ENCODE data around the gene KCMF1.
"Not testable (repeated sequence)": the region's sequence is repeated elsewhere in the genome, so short reads cannot be mapped to it uniquely, and the experiment has no call there.

Gene KCMF1

DNA sequence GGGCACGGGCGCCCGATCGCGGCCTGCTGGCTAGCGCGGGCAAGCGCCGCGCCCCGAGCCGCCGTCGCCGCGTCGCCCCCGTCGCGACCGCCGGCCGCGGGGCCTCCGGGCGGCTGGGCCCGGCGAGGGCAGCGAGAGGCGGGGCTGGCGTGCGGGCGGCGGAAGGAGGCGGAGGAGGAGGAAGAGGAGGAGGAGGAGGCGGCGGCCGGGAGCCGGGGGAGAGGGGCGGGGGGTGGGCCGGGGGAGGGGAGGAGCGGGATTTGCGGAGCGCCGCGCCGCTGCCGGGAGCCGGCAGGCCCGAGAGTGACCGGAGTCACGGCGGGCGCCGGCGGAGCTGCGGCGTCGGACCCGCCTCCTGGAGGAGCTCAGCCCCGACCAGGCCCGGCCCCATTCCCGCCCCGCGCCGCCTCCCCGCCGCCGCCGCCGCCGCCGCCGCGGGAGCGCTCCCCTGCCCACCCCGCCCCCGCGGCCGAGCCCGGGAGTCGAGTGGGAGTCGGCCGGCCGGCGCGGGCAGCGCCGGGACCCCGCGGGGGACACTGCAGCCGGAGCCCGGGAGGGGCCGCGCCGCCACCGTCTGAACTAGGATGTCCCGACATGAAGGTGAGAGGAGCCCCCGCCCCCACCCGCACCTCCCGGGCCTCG, at the start of gene KCMF1:
TSS of gene KCMF1 (plus strand) at position 294 of the 642 bp plus-strand sequence. CDS start at position 585, 291 bp downstream.
- no peak for DNase-seq

GRCh38 chr2:84923009-84923408, 48.0 kb upstream of the KCMF1 start:
- no peak for DNase-seq

DNA sequence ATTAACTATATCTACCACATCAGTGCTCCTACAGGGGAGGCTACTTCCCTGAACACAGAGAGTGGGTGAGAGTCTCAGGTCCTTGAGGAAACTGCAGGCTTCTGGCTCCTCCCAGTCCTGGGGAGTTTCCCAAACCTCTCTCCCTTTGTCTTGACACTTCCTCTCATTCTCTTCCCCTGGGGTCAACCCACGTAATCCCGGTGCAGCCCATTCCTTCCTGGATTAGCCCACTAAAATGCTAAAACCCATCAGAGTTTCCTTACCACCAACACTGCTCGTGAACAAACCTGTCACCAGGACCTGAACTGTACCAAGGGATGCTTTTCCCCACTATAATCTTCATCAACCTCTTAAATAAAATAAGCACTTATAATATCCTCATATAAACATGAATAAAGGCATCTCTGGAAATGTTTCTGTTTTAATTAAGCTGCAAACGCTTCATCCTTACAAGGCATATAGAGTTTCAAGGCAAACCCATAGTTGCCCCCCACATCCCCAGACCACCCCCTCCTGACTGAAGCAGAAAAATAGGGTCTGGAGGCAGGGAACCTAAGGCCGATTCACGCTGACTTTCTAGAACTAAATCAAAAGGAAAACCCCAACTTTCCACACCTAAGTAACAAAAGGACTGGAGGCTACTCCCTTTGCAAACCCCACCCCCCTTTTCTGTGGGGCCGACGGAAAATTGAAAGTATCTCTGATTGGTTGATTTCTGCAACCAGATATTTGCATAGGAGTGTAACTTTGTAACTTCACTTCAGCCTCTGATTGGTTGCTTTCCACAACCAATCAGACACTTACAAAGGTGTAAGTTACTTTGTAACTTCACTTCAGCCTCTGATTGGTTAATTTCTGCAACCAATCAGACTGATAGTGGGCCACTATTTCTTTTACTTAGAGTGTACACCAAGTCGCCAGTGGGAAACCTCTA, 46.5 kb upstream of the KCMF1 start:
- DNase-seq = no peak

- no peak for DNase-seq
Measured at GRCh38 chr2:84925336-84925723, 45.6 kb upstream of the KCMF1 start.

DNA sequence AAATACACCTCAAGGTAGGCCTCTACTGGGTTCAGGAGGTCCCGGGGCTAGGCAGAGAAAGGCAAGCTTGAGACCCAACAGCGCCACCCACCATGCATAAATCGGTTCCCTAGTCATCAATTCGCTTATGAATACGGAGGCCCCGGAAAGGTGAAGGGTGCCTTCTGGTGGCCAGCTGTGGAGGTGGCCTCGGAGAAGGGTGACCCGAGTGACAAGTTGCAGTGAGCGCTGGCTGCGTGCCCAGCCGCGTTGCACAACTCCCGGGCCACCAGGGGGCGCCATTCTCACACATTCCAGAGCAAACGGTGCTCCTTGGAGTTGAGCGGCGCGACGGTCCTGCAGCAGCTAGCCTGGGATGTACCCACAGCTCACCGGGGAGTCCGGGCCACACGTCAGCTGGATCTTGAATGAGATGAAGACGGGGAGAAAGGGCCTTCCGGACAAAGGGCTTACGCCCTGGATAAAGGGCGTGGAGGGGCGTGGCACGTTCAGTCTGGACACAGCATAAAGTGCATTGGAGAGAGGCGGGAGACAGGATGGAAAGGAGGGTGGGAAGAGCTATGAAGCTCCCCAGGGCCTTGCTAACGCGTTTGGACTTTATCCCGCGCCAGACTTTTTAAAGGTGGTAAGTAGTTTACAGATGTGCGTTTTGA, 45.1 kb upstream of the KCMF1 start:
- peak; percentile 72 for DNase-seq

DNA sequence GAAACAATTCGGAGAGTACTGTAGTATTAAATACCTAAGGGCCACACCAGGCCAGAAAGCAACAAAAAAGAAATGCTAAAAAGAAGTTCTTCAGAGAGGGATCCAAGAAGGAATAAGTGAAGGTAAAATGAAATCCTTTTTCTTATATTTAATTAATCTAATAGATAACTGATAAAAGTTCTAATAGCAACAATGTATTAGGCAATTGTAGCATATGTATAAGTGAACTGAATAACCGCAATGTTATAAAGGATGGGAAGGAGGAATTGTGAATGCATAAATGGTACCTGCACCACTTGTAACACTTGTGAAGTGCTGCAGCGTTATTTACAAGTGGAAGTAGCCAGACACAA, 43.7 kb upstream of the KCMF1 start:
- no peak for DNase-seq

GRCh38 chr2:84931384-84931821, 39.6 kb upstream of the KCMF1 start:
- DNase-seq = no peak

DNA sequence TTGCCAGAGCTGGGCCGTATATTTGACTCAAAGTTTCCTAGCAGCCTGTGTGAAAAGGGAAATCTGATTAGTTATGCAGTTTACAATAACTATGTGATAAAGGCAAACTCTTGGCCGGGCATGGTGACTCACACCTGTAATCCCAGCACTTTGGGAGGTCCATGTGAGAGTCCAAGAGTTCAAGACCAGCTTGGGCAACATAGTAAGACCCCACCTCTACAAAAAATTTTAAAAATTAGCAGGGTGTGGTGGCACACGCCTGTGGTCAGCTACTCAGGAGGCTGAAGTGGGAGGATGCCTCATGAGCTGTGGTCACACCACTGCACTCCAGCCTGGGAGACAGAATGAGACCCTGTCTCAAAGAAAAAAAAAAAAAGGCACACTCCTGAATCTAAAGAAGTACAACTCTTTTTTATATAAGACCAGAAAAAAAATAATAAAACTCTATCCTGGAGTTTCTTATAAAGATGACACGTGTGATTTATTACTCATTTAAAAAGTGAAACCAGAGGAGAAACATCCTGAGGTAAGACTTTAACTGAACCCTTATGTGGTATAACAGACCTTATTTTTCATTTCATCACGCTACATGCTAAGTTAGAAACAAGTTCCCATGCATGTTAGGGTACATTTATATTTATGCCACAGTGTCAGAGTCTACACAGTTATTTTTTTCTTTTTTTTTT, 32.6 kb upstream of the KCMF1 start:
- DNase-seq = no peak

GRCh38 chr2:84939426-84940087, 31.4 kb upstream of the KCMF1 start:
- no peak for DNase-seq

- no peak for DNase-seq
Measured at GRCh38 chr2:84940088-84940470, 30.9 kb upstream of the KCMF1 start.

DNA sequence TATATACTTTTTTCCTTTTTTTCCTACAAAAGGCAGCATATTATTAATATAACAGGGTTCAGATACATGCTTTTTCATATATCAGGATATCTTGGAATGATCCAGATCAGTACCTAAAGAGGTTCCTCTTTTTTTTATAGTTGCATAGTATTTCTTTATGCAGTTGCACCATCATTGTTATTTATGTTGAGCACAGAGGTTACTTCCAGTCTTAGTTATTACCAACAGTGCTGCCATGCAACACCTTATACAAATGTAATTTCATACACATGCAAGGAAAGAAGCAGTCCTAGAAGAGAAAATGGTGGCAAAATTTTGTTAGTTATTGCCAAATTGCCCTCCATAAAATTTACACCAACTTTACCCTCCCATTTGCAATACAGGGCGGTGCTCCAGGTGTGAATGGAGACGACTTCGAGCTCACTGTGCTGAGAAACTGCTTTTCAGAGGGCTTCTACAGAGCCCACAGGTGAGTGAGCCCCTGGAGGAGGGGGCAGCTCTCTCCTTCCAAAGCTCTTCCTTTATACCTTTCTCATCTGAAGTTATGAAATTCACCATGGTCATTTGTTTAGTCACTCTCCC, 30.0 kb upstream of the KCMF1 start:
- DNase-seq = no peak

GRCh38 chr2:84942166-84942565, 28.8 kb upstream of the KCMF1 start:
- DNase-seq = no peak

DNA sequence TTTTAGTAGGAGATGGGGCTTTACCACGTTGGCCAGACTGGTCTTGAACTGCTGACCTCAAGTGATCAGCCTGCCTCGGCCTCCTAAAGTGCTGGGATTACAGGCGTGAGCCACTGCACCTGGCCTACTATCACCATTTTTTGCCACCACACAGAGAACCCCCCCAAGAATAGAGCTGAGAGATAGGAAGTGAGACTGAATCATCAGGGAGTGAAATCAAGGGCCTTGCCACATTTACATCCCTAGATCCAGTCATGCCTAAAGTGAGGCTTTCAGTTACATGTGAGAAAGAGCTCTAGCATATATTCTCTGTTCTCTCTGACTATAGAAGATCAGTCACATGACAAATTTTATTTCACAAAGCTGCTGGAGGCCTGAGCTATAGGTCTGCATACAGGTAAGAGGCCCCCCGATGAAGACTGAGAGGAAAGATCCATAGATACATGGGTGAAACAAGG, 28.0 kb upstream of the KCMF1 start:
- no peak for DNase-seq

- DNase-seq = no peak
Measured at GRCh38 chr2:84944295-84944909, 26.6 kb upstream of the KCMF1 start.

- not testable (repeated sequence) for DNase-seq
Measured at GRCh38 chr2:84945838-84946203, 25.1 kb upstream of the KCMF1 start.

- no peak for DNase-seq
Measured at GRCh38 chr2:84946204-84947009, 24.6 kb upstream of the KCMF1 start.

GRCh38 chr2:84947010-84947593, 23.9 kb upstream of the KCMF1 start:
- no peak for DNase-seq

DNA sequence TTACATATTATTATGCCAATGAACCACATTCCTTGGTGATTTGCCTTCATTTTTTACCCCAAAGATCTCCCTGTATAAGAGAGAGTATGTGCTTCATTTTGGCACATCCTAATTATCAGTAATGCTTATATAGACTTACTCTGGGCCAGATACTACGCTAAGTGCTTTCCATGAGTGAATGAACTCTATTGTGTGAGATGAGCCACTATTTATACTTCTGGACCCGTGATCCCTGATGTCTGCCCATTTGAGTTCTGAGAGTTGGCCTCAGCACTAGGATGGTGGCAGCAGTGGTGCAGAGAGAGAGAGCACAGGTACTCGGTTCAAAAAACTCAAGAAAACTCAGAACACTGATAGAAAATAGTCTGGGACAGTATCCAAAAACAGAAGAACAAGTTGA, 17.4 kb upstream of the KCMF1 start:
- no peak for DNase-seq

DNA sequence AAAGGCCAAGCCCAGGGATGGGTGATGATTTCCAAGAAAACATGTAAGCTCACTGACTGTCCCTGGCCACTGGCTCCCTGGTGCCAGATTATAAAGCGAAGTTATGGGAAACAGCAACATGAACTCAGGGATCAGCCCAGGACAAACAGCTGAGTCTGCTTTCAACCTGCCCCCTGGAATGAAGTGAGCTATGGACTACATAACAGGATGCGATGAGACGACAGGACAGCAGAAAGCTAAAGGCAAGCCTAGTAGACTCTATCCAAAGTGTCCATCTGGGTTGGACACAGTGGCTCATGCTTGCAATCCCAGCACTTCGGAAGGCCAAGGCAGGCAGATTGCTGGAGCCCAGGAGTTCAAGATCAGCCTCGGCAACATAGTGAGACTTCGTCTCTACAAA, 16.6 kb upstream of the KCMF1 start:
- no peak for DNase-seq

Measured in NCI-H748 treated with DMSO at 0.1 percent for 48 hours (cell line).